ENCODE results near the gene DGCR2.
A peak's percentile ranks its signal among the peaks of the same experiment; 100 is the strongest.
"Not testable (repeated sequence)": the region's sequence is repeated elsewhere in the genome, so short reads cannot be mapped to it uniquely, and the experiment has no call there.

DGCR2 gene

GRCh38 chr22:19004471-19004870 lies 117.7 kb downstream of the DGCR2 start:
- no peak for DNase-seq (ENCODE audit: low read depth in 3 of 3)

GRCh38 chr22:19003508-19003907 lies 118.7 kb downstream of the DGCR2 start:
- no peak for DNase-seq (ENCODE audit: low read depth in 3 of 3)

DNA sequence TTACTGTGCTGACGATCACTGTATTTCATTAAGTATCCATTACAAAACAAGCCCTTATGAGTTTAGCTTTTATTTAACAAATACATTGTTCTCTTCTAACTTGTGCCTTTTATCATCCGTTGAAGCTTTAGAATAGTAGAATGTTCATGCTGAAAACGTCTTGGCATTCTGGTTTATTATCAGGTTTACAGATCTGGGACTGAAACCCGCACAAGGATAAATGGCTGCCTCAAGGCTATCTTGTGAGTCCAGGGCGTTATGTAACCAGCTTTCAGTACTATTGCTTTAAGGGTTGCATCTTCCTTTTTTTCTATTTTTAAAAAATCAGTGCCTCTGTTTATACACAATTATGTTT lies 119.6 kb downstream of the DGCR2 start:
- no peak for DNase-seq (ENCODE audit: low read depth in 3 of 3)

- no peak for DNase-seq (ENCODE audit: low read depth in 3 of 3)
These were observed 121.0 kb downstream of the DGCR2 start for GRCh38 chr22:19001204-19001603.

- DNase-seq (ENCODE audit: low read depth in 3 of 3), result not testable (repeated sequence)
These were observed 122.1 kb downstream of the DGCR2 start for GRCh38 chr22:19000106-19000505.

DNA sequence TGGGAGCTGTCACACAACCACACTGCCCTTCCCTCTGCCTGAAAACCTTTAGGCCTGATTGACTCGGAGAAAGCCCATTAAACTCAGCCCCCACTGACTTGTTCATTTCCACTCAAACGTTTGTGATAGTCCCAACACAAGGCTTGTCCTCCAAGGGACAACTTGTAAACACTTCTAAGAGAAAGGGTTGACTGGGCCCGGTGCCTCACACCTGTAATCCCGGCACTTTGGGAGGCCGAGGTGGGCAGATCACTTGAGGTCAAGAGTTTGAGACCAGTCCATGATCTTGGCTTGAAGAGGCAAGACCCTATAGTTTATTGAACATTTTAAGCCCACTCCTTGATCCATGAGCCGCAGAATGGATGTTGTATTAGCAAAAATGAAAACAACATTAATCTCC lies 122.8 kb downstream of the DGCR2 start:
- no peak for DNase-seq (ENCODE audit: low read depth in 3 of 3)

- DNase-seq (ENCODE audit: low read depth in 3 of 3), result peak in 1 of 3 experiments; percentile 9
These were observed 123.2 kb downstream of the DGCR2 start for GRCh38 chr22:18999008-18999407.

- no peak for DNase-seq (ENCODE audit: low read depth in 3 of 3)
These were observed 124.3 kb downstream of the DGCR2 start for GRCh38 chr22:18997925-18998315.

DNA sequence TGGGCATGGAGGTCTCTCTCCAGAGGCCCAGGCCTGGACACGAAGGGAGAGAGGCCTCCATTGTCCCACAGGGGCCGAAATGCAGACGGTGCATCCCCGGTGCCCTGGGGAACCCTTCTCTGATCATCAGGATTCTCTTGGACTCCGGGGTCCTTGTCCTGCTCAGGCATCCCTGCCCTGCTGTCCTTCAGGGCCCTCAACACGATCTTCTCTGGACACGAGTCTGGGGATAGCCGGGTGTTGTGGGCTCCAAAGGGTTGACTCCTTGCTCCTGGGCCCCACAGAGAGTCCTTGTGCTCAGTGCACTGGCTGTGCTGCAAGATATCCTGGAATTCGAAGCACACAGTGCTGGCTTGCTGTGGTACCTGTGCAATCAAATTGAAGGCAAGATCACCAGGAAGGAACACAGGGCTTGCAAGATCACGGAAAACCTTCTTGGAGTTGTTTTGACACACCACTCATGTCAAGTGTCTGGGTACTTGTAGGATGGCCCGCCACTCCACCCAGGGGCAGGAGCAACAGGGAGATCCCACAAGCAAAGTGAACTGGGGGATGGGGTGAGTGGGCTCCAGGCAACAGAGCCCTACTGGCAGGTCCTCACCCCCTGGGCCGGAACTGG lies 124.8 kb downstream of the DGCR2 start:
- DNase-seq (ENCODE audit: low read depth in 3 of 3), result no peak

DNA sequence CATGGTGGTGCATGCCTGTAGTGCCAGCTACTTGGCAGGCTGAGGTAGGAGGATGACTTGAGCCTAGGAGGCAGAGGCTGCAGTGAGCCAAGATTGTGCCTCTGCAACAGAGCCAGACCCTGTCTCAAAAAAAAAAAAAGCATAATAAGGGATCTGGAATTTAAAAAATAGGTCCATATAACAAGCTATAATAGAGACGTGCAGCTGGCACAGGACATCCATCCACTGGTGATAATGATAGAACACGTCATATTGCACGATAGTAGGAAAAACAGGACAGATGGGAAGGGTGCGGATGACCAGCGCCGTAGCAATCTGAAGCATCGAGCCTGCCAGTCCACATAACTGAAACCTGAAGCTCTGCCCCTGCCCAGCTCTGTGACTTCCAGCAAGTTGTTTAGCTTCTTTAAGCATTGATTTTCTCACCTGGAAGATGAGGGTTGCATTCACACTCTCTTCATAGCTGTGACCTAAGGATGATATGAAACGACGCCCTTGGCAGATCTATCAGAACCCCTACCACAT lies 125.8 kb downstream of the DGCR2 start:
- no peak for DNase-seq (ENCODE audit: low read depth in 3 of 3)

- DNase-seq (ENCODE audit: low read depth in 3 of 3), result no peak
These were observed 126.9 kb downstream of the DGCR2 start for GRCh38 chr22:18995327-18995711.

DNA sequence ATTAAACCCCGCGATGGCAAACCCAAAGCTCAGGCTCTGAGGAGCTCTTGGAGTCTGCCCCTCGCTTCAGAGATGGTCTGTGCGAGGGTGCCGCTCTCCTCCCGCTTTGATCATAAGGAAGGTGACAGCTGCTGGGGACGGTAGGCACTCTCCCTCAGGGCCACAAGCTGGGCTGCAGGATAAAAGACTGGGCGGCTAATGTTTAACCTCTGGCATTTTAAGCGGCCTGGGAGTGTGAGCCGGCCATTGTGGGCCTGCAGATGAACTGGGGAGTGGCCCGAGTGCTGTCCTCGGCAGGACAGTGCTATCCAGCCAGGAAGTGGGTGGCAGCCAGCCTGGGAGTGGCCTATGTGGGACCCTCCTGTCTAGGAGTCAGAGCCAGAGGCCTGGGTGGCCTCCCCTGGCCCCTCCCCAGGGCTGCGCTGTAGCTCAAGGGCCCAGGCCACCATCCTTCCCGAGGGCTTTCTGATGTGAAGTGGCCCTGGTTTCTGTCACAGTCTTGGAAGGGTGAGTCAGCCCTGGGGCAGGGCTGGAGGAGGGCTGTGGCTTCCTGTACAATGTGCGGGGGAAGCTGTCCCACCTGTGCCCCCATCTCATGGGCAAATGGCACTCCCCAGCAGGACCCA lies 127.4 kb downstream of the DGCR2 start:
- DNase-seq (ENCODE audit: low read depth in 3 of 3), result no peak

GRCh38 chr22:18994056-18994455 lies 128.2 kb downstream of the DGCR2 start:
- DNase-seq (ENCODE audit: low read depth in 3 of 3), result no peak

GRCh38 chr22:18992543-18993198 lies 129.5 kb downstream of the DGCR2 start:
- DNase-seq (ENCODE audit: low read depth in 3 of 3), result no peak

DNA sequence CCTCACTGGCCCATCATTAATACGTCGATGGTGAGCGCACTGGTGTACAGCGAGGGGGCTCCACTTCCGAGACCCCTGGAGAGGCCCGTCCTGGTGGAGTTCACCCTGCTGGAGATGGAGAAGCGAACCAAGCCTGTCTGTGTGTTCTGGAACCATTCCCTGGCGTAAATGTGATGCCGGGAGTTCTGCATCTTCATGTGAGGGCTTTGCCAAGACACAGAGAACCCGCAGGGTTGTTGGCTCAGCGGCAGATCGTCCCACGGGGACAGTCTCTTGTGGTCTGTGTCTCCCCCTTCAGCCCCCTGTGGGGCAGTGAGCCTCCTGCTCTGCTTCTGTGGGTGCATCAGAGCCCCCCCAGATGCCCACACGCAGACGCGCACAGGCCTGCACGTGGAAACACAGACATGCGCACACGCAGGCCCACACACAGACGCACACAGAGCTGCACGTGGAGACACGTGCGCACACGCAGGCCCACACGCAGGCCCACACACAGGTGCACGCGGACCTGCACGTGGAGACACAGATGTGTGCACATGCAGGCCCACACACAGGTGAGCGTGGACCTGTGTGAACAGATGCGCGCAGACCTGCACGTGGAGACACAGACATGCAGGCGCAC lies 130.3 kb downstream of the DGCR2 start:
- DNase-seq (ENCODE audit: low read depth in 3 of 3), result no peak

DNA sequence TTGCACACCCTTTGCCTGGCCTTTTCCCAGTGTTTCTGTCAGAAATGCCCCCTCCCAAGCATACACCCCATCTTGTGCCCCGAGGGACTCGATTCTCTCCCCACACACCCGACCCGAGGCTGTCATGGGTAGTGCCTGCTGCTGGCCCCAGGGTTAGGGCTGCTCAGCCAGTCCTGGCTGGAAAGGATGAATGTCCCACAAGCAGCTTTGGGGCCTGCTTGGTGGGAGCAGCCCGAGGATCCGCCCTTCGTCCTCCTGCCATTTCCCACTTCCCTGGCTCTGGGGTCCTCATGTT lies 131.1 kb downstream of the DGCR2 start:
- no peak for DNase-seq (ENCODE audit: low read depth in 3 of 3)

- DNase-seq (ENCODE audit: low read depth in 3 of 3), result no peak
These were observed 131.7 kb downstream of the DGCR2 start for GRCh38 chr22:18990355-18991137.

DNA sequence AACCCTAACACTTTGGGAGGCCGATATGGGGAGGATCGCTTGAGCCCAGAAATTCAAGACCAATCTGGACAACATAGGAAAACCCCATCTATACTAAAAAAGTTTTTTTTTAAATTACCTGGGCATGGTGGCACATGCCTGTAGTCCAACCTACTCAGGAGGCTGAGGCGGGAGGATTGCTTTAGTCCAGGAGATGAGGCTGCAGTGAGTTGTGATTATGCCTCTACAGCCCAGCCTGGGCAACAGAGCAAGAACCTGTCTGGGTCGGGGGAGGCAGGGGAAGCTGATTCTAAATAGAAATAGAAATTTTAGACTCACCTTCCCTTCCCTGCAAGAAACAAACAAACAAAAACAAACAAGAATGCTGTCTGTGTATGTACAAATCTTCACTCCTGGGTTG lies 133.3 kb downstream of the DGCR2 start:
- no peak for DNase-seq (ENCODE audit: low read depth in 3 of 3)

GRCh38 chr22:18987765-18988164 lies 134.4 kb downstream of the DGCR2 start:
- peak in 1 of 3 experiments; percentile 11 for DNase-seq (ENCODE audit: low read depth in 3 of 3)

- not testable (repeated sequence) for DNase-seq (ENCODE audit: low read depth in 3 of 3)
These were observed 135.1 kb downstream of the DGCR2 start for GRCh38 chr22:18987114-18987513.

All from stimulated activated CD4-positive, alpha-beta T cell treated with anti-CD3 and anti-CD28 coated beads, TNF-alpha, amount 100 ng/mL, for 24 hours (primary cell).